Mesenchymal stem cell (in vitro differentiated cells and primary cell): ENCODE measurements around the gene RPH3AL.

ENCODE experiments used
- DNase-seq: peaks from one replicate; pipeline ENCODE4 v3.0.0-alpha.2; 2013
- H2AFZ ChIP-seq: one replicate; pipeline ENCODE4 v1.6.1; 2013; ENCODE audit warnings: low read depth, mild to moderate bottlenecking, control low read depth, inconsistent platforms, low read length, moderate library complexity
- H2AK5ac ChIP-seq: 2 replicates; pipeline ENCODE4 v1.6.1; 2013; ENCODE audit warnings: low read length, moderate library complexity, mild to moderate bottlenecking, inconsistent platforms; ENCODE audit not compliant: severe bottlenecking
- H2BK120ac ChIP-seq: one replicate; pipeline ENCODE4 v1.6.1; 2013; ENCODE audit warnings: low read depth, mild to moderate bottlenecking, inconsistent platforms, low read length, moderate library complexity
- H2BK12ac ChIP-seq, 2 experiments: one replicate each; pipeline ENCODE4 v1.6.1; 2013; ENCODE audit warnings: inconsistent platforms in 2 of 2, low read length in 2 of 2, mild to moderate bottlenecking in 2 of 2, moderate library complexity in 2 of 2, control low read depth in 1 of 2
- H2BK15ac ChIP-seq: one replicate; pipeline ENCODE4 v1.6.1; 2013; ENCODE audit warnings: mild to moderate bottlenecking, low read depth, inconsistent platforms; ENCODE audit not compliant: poor library complexity, severe bottlenecking
- H2BK5ac ChIP-seq: 2 replicates; pipeline ENCODE4 v1.6.1; 2013; ENCODE audit warnings: low read depth, mild to moderate bottlenecking, low read length, control low read depth, inconsistent platforms; ENCODE audit not compliant: poor library complexity, severe bottlenecking
- H3K14ac ChIP-seq, 2 experiments: one replicate each; pipeline ENCODE4 v1.6.1; 2013; ENCODE audit warnings: inconsistent platforms in 2 of 2, low read length in 2 of 2, control low read depth in 1 of 2, mild to moderate bottlenecking in 1 of 2, moderate library complexity in 1 of 2
- H3K18ac ChIP-seq, 2 experiments: one replicate each; pipeline ENCODE4 v1.6.1; 2013; ENCODE audit warnings: inconsistent platforms in 2 of 2, low read length in 2 of 2, control low read depth in 1 of 2, low read depth in 1 of 2, mild to moderate bottlenecking in 1 of 2
- H3K23ac ChIP-seq, 2 experiments: one replicate each; pipeline ENCODE4 v1.6.1; 2013; ENCODE audit warnings: inconsistent platforms in 2 of 2, low read length in 2 of 2, mild to moderate bottlenecking in 2 of 2, moderate library complexity in 2 of 2, control low read depth in 1 of 2
- H3K27ac ChIP-seq: 2 replicates; pipeline ENCODE4 v1.5.1; 2013; ENCODE audit warnings: mild to moderate bottlenecking, moderate library complexity, low read length, control low read depth, inconsistent platforms; ENCODE audit not compliant: poor library complexity, severe bottlenecking
- H3K27me3 ChIP-seq, 2 experiments: 2 replicates each; pipeline versions ENCODE4 v1.6.1 to v1.7.0; 2013; ENCODE audit warnings: low read length in 2 of 2, mild to moderate bottlenecking in 2 of 2, moderate library complexity in 2 of 2, control low read depth in 1 of 2, inconsistent platforms in 1 of 2; ENCODE audit not compliant: control insufficient read depth in 1 of 2, insufficient read depth in 1 of 2
- H3K36me3 ChIP-seq, 2 experiments: 2 replicates each; pipeline versions ENCODE4 v1.6.1 to v1.7.0; 2013; ENCODE audit warnings: low read length in 2 of 2, control low read depth in 1 of 2, inconsistent platforms in 1 of 2, low read depth in 1 of 2, mild to moderate bottlenecking in 1 of 2; ENCODE audit not compliant: insufficient read depth in 2 of 2, control insufficient read depth in 1 of 2
- H3K4ac ChIP-seq, 2 experiments: one replicate each; pipeline ENCODE4 v1.6.1; 2013; ENCODE audit warnings: inconsistent platforms in 2 of 2, low read length in 2 of 2, mild to moderate bottlenecking in 2 of 2, moderate library complexity in 2 of 2, control low read depth in 1 of 2, low read depth in 1 of 2
- H3K4me1 ChIP-seq: 2 replicates; pipeline ENCODE4 v1.6.1; 2013; ENCODE audit warnings: low read depth, low read length, control low read depth; ENCODE audit not compliant: control insufficient read depth, insufficient read depth
- H3K4me2 ChIP-seq: 2 replicates; pipeline ENCODE4 v1.6.1; 2013; ENCODE audit warnings: low read length, mild to moderate bottlenecking, inconsistent platforms; ENCODE audit not compliant: poor library complexity, severe bottlenecking
- H3K4me3 ChIP-seq, 2 experiments: 2 replicates each; pipeline versions ENCODE4 v1.5.1 to v1.7.0; 2013; ENCODE audit warnings: low read length in 2 of 2, mild to moderate bottlenecking in 2 of 2, control low read depth in 1 of 2, low read depth in 1 of 2; ENCODE audit not compliant: insufficient read depth in 1 of 2
- H3K79me1 ChIP-seq: replicated peaks from 2 replicates; pipeline ENCODE4 v1.6.1; 2013; ENCODE audit warnings: mild to moderate bottlenecking, control low read depth, low read length, inconsistent platforms; ENCODE audit not compliant: poor library complexity, severe bottlenecking
- H3K9ac ChIP-seq: 2 replicates; pipeline ENCODE4 v1.7.0; 2013; ENCODE audit warnings: mild to moderate bottlenecking, low read length, moderate library complexity
- H3K9me3 ChIP-seq: 2 replicates; pipeline ENCODE4 v1.7.0; 2013; ENCODE audit warnings: mild to moderate bottlenecking, low read length; ENCODE audit not compliant: control insufficient read depth
- H4K8ac ChIP-seq: one replicate; pipeline ENCODE4 v1.6.1; 2013; ENCODE audit warnings: inconsistent platforms, mild to moderate bottlenecking, low read length, moderate library complexity
- H4K91ac ChIP-seq: one replicate; pipeline ENCODE4 v1.6.1; 2013; ENCODE audit warnings: mild to moderate bottlenecking, low read length, inconsistent platforms
- WGBS: methylation state at CpG from one replicate; pipeline ENCODE4 v1.1.7; 2013; ENCODE audit warnings: mixed read lengths; 5-methylcytosine and 5-hydroxymethylcytosine counted together

Gene RPH3AL

DNA sequence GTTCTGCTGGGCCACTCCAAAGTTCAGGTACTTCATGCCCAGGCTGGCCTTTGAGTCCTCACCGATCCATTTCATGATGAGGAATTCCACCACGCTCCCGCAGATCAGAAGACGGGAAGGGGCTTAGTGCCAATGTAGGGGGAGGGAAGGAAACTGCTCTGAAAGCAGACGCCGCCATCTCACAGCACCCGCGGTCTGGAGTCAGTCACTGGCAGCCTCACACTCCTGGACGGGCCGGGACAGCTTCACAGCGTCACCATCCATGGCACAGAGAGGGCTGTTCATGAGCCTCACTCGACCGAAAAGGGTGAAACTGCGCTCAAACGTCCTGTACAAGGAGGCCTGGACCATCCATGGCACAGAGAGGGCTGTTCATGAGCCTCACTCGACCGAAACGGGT is 62.0 kb downstream of the RPH3AL start:
- no peak overlapping the region for H2AFZ ChIP-seq
- WGBS = 88% methylated on average over 18 of the region's 18 CpGs
- H3K36me3 ChIP-seq = peaks cover 0 to 20% of the 10 kb centered on the region in 2 experiments
- no peak overlapping the region for H3K27ac ChIP-seq
- no peak overlapping the region for H3K4ac ChIP-seq
- H2BK12ac ChIP-seq = no peak overlapping the region
- H3K9me3 ChIP-seq = no peaks in the 10 kb centered on the region
- no peak overlapping the region for H3K18ac ChIP-seq
- no peak overlapping the region for H2AK5ac ChIP-seq
- H2BK5ac ChIP-seq = no peak overlapping the region
- H3K79me1 ChIP-seq = no peaks in the 10 kb centered on the region
- H4K8ac ChIP-seq = no peak overlapping the region
- no peak overlapping the region for H3K4me3 ChIP-seq
- peaks cover 0 to 16% of the 10 kb centered on the region in 2 experiments for H3K27me3 ChIP-seq
- no peak overlapping the region for H2BK15ac ChIP-seq
- H2BK120ac ChIP-seq = no peak overlapping the region
- no peak for DNase-seq
- H3K14ac ChIP-seq = no peak overlapping the region
- H3K4me2 ChIP-seq = no peak overlapping the region
- no peaks in the 10 kb centered on the region for H3K4me1 ChIP-seq
- no peak overlapping the region for H3K23ac ChIP-seq
- no peak overlapping the region for H4K91ac ChIP-seq
- no peak overlapping the region for H3K9ac ChIP-seq

DNA sequence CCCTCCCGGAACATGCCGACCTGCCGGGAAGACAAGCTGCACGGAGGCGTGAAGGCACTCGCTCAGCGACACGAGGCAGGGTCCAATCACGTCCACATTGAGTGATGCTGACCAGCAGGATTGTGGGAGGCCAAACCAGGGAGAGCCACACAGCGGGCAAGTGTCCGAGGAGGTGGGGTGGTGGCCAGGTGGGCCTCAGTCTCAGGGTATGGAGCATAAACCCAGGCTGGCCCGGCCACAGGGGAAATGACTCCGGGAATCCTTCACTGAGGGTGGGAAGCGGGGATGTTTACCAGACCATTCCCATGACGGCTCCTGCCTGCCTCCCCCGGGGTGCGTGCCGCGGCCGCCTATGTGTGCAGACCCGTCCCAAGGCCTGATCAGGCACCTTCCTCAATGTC is 62.5 kb downstream of the RPH3AL start:
- H3K36me3 ChIP-seq = peaks cover 0 to 21% of the 10 kb centered on the region in 2 experiments
- no peak overlapping the region for H2BK5ac ChIP-seq
- no peaks in the 10 kb centered on the region for H3K9me3 ChIP-seq
- H3K79me1 ChIP-seq = no peaks in the 10 kb centered on the region
- H3K23ac ChIP-seq = no peak overlapping the region
- H3K4me2 ChIP-seq = no peak overlapping the region
- no peak overlapping the region for H3K9ac ChIP-seq
- H3K18ac ChIP-seq = no peak overlapping the region
- H2AK5ac ChIP-seq = no peak overlapping the region
- no peak overlapping the region for H3K4ac ChIP-seq
- H4K91ac ChIP-seq = no peak overlapping the region
- H3K14ac ChIP-seq = no peak overlapping the region
- H3K27me3 ChIP-seq = peaks cover 0 to 16% of the 10 kb centered on the region in 2 experiments
- H2BK120ac ChIP-seq = no peak overlapping the region
- no peak for DNase-seq
- H3K27ac ChIP-seq = no peak overlapping the region
- H4K8ac ChIP-seq = no peak overlapping the region
- no peak overlapping the region for H2AFZ ChIP-seq
- H2BK12ac ChIP-seq = no peak overlapping the region
- H3K4me1 ChIP-seq = no peaks in the 10 kb centered on the region
- WGBS = 96% methylated on average over 21 of the region's 21 CpGs
- no peak overlapping the region for H3K4me3 ChIP-seq
- no peak overlapping the region for H2BK15ac ChIP-seq

DNA sequence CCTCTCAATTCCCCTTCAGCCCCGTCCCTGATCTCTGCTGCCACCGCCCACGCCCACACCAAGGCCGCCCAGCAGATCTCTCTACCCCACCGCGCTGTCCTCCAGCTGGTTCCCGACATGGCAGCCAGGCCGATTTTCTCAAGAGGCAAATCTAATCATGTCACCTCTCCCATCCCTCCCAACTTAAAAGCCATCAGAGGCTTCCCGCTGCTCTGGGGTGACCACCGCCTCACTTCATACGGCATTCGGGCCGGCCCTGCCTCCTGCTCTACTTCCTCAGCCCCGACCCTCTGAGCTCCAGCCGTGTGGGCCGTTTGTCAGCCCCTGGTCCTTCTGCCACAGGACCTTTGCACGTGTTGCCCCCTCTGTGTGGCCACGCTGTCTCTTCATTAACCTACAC is 63.2 kb downstream of the RPH3AL start:
- Histone ChIP-seq H2AK5ac (no peak overlapping the region), H3K4me2 (no peak overlapping the region), H3K4me1 (no peaks in the 10 kb centered on the region), H2BK120ac (no peak overlapping the region), H3K9ac (no peak overlapping the region), H3K27me3 (peaks cover 0 to 16% of the 10 kb centered on the region in 2 experiments), H3K18ac (no peak overlapping the region), H3K27ac (no peak overlapping the region), H3K4ac (no peak overlapping the region), H3K14ac (no peak overlapping the region), H3K23ac (no peak overlapping the region), H2BK5ac (no peak overlapping the region), H3K79me1 (no peaks in the 10 kb centered on the region), H2AFZ (no peak overlapping the region), H4K91ac (no peak overlapping the region), H2BK15ac (no peak overlapping the region), H2BK12ac (no peak overlapping the region), H3K36me3 (peaks cover 0 to 26% of the 10 kb centered on the region in 2 experiments), H3K9me3 (no peaks in the 10 kb centered on the region), H4K8ac (no peak overlapping the region), H3K4me3 (no peak overlapping the region)
- no peak for DNase-seq
- 90% methylated on average over 18 of the region's 18 CpGs for WGBS

DNA sequence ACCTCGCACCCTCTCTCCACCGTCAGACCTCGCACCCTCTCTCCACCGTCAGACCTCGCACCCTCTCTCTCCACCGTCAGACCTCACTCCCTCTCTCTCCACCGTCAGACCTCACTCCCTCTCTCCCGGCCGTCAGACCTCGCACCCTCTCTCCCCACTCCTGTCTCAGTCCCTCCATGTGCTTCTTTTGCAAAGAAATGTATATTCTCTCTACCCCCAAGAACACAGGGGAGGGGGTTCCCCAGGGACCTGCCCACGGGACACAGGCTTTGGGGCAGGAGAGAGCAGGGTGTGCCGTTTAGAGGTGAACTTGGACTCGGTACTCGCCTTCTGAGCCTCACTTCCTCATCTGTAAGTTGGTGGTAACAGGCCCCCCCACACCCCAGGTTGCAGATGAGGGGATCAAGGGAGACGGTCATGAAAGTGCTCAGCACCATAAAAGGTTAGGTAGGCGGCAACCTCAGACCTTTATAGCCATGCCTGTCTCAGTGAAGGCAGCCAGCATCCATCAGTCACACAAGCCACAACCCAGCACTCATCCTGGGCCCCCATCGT is 63.7 kb downstream of the RPH3AL start:
- no peak overlapping the region for H3K23ac ChIP-seq
- H2AFZ ChIP-seq = no peak overlapping the region
- DNase-seq = no peak
- no peak overlapping the region for H3K4me3 ChIP-seq
- no peak overlapping the region for H4K91ac ChIP-seq
- H2BK12ac ChIP-seq = no peak overlapping the region
- no peak overlapping the region for H3K9ac ChIP-seq
- H3K79me1 ChIP-seq = no peaks in the 10 kb centered on the region
- no peak overlapping the region for H3K4ac ChIP-seq
- no peak overlapping the region for H4K8ac ChIP-seq
- no peak overlapping the region for H2BK120ac ChIP-seq
- H3K9me3 ChIP-seq = no peaks in the 10 kb centered on the region
- WGBS = 85% methylated on average over 10 of the region's 17 CpGs
- H3K18ac ChIP-seq = no peak overlapping the region
- no peak overlapping the region for H2AK5ac ChIP-seq
- no peak overlapping the region for H3K4me2 ChIP-seq
- no peak overlapping the region for H2BK15ac ChIP-seq
- peaks cover 0 to 26% of the 10 kb centered on the region in 2 experiments for H3K36me3 ChIP-seq
- H3K4me1 ChIP-seq = no peaks in the 10 kb centered on the region
- no peak overlapping the region for H3K27ac ChIP-seq
- H2BK5ac ChIP-seq = no peak overlapping the region
- H3K14ac ChIP-seq = no peak overlapping the region
- peaks cover 0 to 18% of the 10 kb centered on the region in 2 experiments for H3K27me3 ChIP-seq
